Amniotic stem cell (primary cell): ENCODE measurements around the gene GPR146.

ENCODE experiments used
- DNase-seq: peaks from one replicate; lab custom pipeline; 2025; lab: John Stamatoyannopoulos, UW

The GPR146 gene

GRCh38 chr7:1106063-1106792, 61.9 kb downstream of the GPR146 start:
- no peak for DNase-seq

GRCh38 chr7:1106793-1107421, 62.6 kb downstream of the GPR146 start:
- DNase-seq, result no peak

- no peak for DNase-seq
Measured at GRCh38 chr7:1108264-1108920, 64.0 kb downstream of the GPR146 start.
